ENCODE results near the gene AMOTL2.

DNA sequence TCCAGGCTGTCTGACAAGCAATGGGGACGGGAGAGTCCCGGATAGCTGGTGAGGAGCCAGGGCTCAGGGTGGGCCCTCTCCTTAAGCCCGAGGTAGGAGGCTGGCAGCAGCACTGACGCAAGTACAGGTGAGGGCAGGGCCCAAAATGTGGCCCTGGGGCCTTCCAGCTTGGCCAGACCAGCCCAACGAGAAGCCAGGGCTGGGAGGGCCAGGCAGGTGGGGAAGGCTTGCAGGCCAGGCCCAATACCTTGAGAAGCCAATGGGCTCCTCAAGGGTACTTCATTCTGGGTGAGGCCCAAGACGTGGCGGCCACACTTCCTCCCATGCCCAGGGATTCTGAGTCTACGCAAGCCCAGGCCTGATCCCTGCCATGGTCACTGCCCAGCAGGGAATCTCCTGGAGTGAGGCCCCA, 37.2 kb downstream of the AMOTL2 start:
- TF ChIP-seq, protein P1, sequence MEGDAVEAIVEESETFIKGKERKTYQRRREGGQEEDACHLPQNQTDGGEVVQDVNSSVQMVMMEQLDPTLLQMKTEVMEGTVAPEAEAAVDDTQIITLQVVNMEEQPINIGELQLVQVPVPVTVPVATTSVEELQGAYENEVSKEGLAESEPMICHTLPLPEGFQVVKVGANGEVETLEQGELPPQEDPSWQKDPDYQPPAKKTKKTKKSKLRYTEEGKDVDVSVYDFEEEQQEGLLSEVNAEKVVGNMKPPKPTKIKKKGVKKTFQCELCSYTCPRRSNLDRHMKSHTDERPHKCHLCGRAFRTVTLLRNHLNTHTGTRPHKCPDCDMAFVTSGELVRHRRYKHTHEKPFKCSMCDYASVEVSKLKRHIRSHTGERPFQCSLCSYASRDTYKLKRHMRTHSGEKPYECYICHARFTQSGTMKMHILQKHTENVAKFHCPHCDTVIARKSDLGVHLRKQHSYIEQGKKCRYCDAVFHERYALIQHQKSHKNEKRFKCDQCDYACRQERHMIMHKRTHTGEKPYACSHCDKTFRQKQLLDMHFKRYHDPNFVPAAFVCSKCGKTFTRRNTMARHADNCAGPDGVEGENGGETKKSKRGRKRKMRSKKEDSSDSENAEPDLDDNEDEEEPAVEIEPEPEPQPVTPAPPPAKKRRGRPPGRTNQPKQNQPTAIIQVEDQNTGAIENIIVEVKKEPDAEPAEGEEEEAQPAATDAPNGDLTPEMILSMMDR (optimal IDR thresholded peaks at IDR 0.05 in 1 of 3, IDR thresholded peaks at IDR 0.05 in 1 of 3, conservative IDR thresholded peaks at IDR 0.05 in 1 of 3; ENCODE audit: extremely low read depth in 1 of 3, insufficient read depth in 2 of 3, low read length in 3 of 3), result no peak
- TF ChIP-seq EZH2 (IDR thresholded peaks at IDR 0.05; ENCODE audit: low read length), result no peak

Measured in keratinocyte (primary cell).